DOHH2 (cell line): ENCODE data around the gene CCDC34.

ENCODE experiments used
- H3F3A ChIP-seq: fragments of 200-600 bp; sonication (generic), shearing (Covaris generic); 2 replicates; pipeline ENCODE4 v1.6.0; 2016; ENCODE audit warnings: antibody characterized with exemption, mild to moderate bottlenecking; ENCODE audit not compliant: control insufficient read depth, insufficient read depth
- H3K27ac ChIP-seq: fragments of 200-600 bp; sonication (generic); 2 replicates; pipeline ENCODE4 v1.5.1; 2014; ENCODE audit warnings: low read depth, mild to moderate bottlenecking, low read length, moderate library complexity
- H3K27me3 ChIP-seq: fragments of 200-600 bp; sonication (generic); 2 replicates; pipeline ENCODE4 v1.6.1; 2014; ENCODE audit warnings: mild to moderate bottlenecking, low read length, mixed read lengths; ENCODE audit not compliant: control insufficient read depth
- H3K36me3 ChIP-seq: fragments of 200-600 bp; sonication (generic); 2 replicates; pipeline ENCODE4 v1.6.1; 2014; ENCODE audit warnings: mild to moderate bottlenecking, low read length, moderate library complexity, mixed read lengths; ENCODE audit not compliant: control insufficient read depth
- H3K4me1 ChIP-seq: fragments of 200-600 bp; sonication (generic); 2 replicates; pipeline ENCODE4 v1.6.1; 2014; ENCODE audit warnings: mild to moderate bottlenecking, low read length, mixed read lengths; ENCODE audit not compliant: control insufficient read depth
- H3K4me2 ChIP-seq: fragments of 200-600 bp; sonication (generic); 2 replicates; pipeline ENCODE4 v1.6.0; 2014; ENCODE audit warnings: mild to moderate bottlenecking, low read length, moderate library complexity
- H3K4me3 ChIP-seq: fragments of 200-600 bp; sonication (generic); 2 replicates; pipeline ENCODE4 v1.5.1; 2014; ENCODE audit warnings: mild to moderate bottlenecking, low read length, mixed read lengths
- H3K79me2 ChIP-seq: fragments of 200-600 bp; sonication (generic); 2 replicates; pipeline ENCODE4 v1.6.1; 2014; ENCODE audit warnings: mild to moderate bottlenecking, low read length, mixed read lengths; ENCODE audit not compliant: control insufficient read depth
- H3K9me2 ChIP-seq: fragments of 200-600 bp; sonication (generic); replicated peaks from 2 replicates; pipeline ENCODE4 v1.6.1; 2014; ENCODE audit warnings: mild to moderate bottlenecking, low read length, mixed read lengths; ENCODE audit not compliant: control insufficient read depth
- H3K9me3 ChIP-seq: fragments of 200-600 bp; sonication (generic); 2 replicates; pipeline ENCODE4 v1.6.1; 2014; ENCODE audit warnings: antibody characterized with exemption, low read length, mixed read lengths; ENCODE audit not compliant: control insufficient read depth, insufficient read depth
- H4K20me1 ChIP-seq: fragments of 200-600 bp; sonication (generic); 2 replicates; pipeline ENCODE4 v1.6.0; 2014; ENCODE audit warnings: low read depth, mild to moderate bottlenecking, antibody characterized with exemption, low read length, moderate library complexity; ENCODE audit not compliant: control insufficient read depth, insufficient read depth
- CTCF ChIP-seq: fragments of 200-600 bp; sonication (generic); IDR thresholded peaks from one replicate; pipeline ENCODE4 v1.5.1; 2014; ENCODE audit warnings: antibody characterized with exemption, mild to moderate bottlenecking, low read depth, low read length; ENCODE audit not compliant: poor library complexity, severe bottlenecking
- EZH2phosphoT487 ChIP-seq: fragments of 200-600 bp; sonication (generic); IDR thresholded peaks from 2 replicates; pipeline ENCODE4 v1.6.1; 2017; ENCODE audit warnings: borderline replicate concordance, mild to moderate bottlenecking, antibody characterized with exemption, low read length, moderate library complexity, mixed read lengths

Gene CCDC34

GRCh38 chr11:27295928-27296327 is 67.1 kb downstream of the CCDC34 start:
- Histone ChIP-seq H3K4me2 (no peak overlapping the region), H3K9me3 (peaks cover 11% of the 10 kb centered on the region; the same call in 1 of the 2 replicates), H3K27me3 (no peaks in the 10 kb centered on the region), H3K36me3 (no peaks in the 10 kb centered on the region), H3K4me3 (no peak overlapping the region), H4K20me1 (no peaks in the 10 kb centered on the region), H3F3A (no peaks in the 10 kb centered on the region), H3K4me1 (no peaks in the 10 kb centered on the region), H3K9me2 (no peaks in the 10 kb centered on the region), H3K79me2 (no peaks in the 10 kb centered on the region), H3K27ac (no peak overlapping the region)
- TF ChIP-seq CTCF (no peak), EZH2phosphoT487 (no peak)

GRCh38 chr11:27294654-27295053 is 68.4 kb downstream of the CCDC34 start:
- TF ChIP-seq EZH2phosphoT487 (no peak), CTCF (no peak)
- Histone ChIP-seq H3K27ac (no peak overlapping the region), H3F3A (no peaks in the 10 kb centered on the region), H3K79me2 (no peaks in the 10 kb centered on the region), H3K4me3 (no peak overlapping the region), H3K36me3 (no peaks in the 10 kb centered on the region), H3K4me2 (no peak overlapping the region), H3K4me1 (no peaks in the 10 kb centered on the region), H4K20me1 (no peaks in the 10 kb centered on the region), H3K9me3 (peaks cover 12% of the 10 kb centered on the region), H3K9me2 (no peaks in the 10 kb centered on the region), H3K27me3 (no peaks in the 10 kb centered on the region)

GRCh38 chr11:27293515-27294417 is 69.2 kb downstream of the CCDC34 start:
- Histone ChIP-seq H3K27me3 (no peaks in the 10 kb centered on the region), H3K27ac (no peak overlapping the region), H3K4me1 (no peaks in the 10 kb centered on the region)

More at GRCh38 chr11:27293515-27294417, 69.2 kb downstream of the CCDC34 start:
- Histone ChIP-seq H3K4me2 (no peak overlapping the region), H4K20me1 (no peaks in the 10 kb centered on the region), H3K36me3 (no peaks in the 10 kb centered on the region), H3F3A (no peaks in the 10 kb centered on the region), H3K4me3 (no peak overlapping the region), H3K9me3 (peaks cover 12% of the 10 kb centered on the region), H3K79me2 (no peaks in the 10 kb centered on the region), H3K9me2 (no peaks in the 10 kb centered on the region)
- TF ChIP-seq EZH2phosphoT487 (no peak), CTCF (no peak)
